HL-60/S4 treated with retinoic acid at 250 ng/mL for 4 days and 3 days (cell line): Measurements from ENCODE around the gene WSB1.

Source experiments
- in situ Hi-C: fragments of 300-500 bp; cut with MboI; formaldehyde crosslinking; loops from 2 replicates; pipeline ENCODE4 v1.7.0; 2022; ENCODE audit warnings: low sequenced_read_pairs

The WSB1 gene

DNA sequence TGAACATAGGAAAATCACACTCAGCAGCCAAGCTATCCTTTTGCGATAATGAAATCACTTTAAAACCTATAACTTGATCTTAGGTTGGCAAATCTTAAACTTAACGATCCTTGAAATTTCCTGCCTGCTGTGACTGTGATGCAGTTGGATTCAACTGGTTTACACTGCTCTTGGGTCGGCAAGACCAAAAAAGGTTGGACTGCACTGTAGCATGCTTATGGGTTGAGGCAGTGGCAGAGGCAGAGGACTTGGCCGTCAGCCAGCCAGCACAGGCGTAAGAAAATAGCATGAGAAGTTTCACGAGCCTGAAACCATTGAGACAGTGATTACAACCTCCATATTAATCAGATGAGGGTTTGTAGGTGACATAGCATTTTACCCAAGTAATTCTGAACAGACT, 21.4 kb downstream of the WSB1 start:
- in situ Hi-C loops = no loop called here

- in situ Hi-C loops = no loop called here
Observed at GRCh38 chr17:27315796-27316465, 22.0 kb downstream of the WSB1 start.

DNA sequence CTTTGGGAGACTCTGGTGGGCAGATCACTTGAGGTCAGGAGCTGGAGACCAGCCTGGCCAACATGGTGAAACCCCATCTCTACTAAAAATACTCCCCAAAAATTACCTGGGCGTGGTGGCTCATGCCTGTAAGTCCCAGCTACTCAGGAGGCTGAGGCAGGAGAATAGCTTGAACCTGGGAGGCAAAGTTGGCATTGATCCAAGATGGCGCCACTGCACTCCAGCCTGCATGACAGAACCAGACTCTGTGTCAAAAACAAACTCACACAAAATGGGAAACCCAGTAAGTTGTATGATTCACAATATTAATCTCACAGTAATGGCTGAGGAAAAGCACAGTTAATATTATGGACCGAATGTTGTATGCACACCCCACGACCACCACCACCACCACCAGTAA, 24.3 kb downstream of the WSB1 start:
- in situ Hi-C loops = no loop called here

DNA sequence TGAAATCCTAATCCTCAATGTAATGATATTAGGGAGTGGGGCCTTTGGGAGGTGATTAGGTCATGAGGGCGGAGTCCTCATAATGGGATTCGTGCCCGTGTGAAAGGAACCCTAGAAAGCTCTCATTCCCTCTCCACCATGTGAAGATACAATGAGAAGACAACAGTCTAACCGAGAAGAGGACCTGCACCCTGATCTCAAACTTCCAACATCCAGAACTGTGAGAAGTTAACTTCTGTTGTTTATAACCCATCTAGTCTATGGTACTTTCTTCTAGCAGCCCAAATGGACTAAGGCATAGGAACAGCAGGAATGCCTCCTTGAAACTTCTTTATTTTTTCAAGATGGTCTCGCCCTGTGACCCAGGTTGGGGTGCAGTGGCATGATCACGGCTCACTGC, 24.7 kb downstream of the WSB1 start:
- in situ Hi-C loops = no loop called here

DNA sequence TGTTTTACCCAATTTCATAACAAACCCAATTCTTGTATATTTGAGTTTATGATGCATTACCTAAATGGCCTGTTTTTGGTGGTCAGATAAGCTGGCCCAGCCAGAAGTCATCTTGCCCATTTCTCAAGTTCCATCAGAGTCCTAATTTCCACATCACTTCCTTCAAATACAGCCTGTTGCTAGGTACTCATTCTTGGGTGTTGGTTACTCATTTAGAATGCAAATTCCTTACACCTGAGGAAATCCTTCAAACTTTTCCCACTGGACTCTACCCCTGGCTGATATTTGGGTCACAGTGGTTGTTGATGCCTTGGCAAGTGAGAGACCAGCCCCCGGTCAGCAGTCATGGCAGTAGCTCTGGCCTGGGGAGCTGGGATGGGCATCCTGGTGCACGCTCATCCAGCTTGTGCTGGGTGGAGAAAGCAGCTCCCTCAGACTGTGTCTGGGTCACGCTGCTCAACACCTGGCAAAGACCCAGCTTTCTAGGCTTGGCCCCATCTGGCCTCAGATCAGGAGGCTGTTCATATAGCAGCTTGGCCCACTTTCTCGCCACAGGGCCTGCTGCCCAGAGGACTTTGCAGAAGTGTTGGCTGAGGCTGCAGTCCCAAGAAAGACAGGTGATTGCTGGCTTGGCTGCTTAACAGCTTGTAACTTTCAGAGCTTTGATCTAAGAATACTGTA, 25.8 kb downstream of the WSB1 start:
- in situ Hi-C loops = no loop called here

GRCh38 chr17:27320222-27320560, 26.3 kb downstream of the WSB1 start:
- in situ Hi-C loops = no loop called here

- in situ Hi-C loops = no loop called here
Observed at GRCh38 chr17:27321372-27321771, 27.5 kb downstream of the WSB1 start.

- in situ Hi-C loops = no loop called here
Observed at GRCh38 chr17:27322026-27322425, 28.1 kb downstream of the WSB1 start.

DNA sequence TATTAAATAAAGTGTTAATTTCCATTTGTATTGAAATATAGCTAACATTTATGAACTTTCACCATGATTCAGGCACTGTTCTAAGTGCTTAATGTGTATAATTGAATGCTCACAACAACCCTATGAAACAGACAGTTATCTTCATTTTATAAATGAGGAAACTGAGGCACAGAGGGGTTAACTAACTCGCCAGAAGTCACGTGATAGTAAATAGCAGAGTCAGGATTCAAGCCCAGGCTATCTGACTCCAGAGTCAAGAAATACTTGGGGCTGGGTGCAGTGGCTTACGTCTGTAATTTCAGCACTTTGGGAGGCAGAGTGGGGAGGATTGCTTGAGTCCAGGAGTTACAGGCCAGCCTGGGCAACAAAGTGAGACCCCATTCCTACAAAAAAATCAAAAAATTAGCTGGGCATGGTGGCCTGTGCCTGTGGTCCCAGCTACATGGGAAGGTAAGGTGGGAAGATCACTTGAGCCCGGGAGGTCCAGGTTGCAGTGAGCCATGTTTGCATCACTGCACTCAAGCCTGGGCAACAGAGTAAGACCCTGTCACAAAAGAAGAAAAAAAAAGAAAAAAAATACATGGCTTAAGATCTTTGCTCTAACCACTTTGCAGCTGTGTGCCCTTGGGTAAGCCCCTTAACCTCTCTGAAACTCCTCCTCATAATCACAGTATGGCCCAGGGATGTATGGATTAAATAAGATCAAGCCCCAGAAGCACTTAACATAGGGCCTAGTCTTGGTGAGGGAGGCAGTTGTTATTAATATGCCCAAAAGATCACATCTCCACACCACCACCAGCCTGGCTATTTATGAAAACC, 29.0 kb downstream of the WSB1 start:
- in situ Hi-C loops = no loop called here

DNA sequence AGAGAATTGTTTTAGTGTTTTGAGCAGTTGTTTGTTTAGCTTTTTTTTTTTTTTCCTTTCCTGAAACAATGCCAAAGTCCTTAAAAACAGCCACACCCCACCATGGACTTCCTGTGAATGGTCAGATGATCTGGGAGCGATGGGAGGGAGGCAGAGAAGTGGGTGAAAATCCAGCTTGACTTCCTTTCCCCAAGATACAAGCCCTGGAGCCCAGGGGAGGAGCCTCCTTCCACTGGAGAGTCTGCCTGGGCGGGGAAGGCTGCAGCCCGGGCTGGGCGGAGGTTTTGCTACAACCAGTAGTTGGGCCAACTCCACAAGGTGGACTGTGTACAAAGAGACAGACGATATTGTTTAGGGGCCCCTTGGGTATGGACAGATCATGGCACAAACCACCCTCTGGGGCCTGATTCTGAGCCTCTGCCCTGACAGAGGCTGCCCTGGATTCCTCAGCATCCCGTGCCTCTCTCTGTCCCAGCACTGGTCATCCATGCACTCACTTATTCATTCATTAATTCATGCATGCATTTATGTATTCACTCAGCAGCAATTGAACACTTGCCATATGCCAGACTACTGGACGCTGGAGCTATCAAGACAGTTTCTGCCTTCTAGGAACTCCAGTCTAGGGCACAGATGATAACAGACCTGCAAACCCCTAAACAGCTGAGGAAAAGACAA, 29.8 kb downstream of the WSB1 start:
- in situ Hi-C loops = no loop called here

- in situ Hi-C loops = loop anchor here (25.0 kb wide), 2 partner anchors 88 to 437 kb away; no protein-coding TSS in a partner anchor
Observed at GRCh38 chr17:27324771-27325339, 30.9 kb downstream of the WSB1 start.

DNA sequence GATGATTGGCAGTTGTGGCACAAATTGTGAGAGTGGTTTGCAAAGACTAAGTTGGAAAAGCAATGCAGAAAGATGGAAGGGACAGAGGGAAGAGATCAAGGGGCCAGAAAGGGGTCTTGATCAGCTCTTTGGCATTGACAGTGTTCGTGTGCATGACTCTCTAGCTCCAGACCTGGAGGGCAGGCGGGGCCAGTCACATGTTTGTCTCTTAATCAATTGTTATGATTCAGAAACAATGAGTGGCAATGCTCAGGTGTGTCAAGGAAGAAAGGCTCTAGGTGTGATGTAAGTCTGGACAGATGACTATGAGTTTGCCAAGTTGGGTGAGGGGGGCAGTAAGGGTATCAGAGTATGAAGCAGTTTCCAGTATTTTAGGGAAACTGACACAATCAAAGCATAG, 32.1 kb downstream of the WSB1 start:
- in situ Hi-C loops = loop anchor here (25.0 kb wide), 2 partner anchors 89 to 436 kb away; no protein-coding TSS in a partner anchor

DNA sequence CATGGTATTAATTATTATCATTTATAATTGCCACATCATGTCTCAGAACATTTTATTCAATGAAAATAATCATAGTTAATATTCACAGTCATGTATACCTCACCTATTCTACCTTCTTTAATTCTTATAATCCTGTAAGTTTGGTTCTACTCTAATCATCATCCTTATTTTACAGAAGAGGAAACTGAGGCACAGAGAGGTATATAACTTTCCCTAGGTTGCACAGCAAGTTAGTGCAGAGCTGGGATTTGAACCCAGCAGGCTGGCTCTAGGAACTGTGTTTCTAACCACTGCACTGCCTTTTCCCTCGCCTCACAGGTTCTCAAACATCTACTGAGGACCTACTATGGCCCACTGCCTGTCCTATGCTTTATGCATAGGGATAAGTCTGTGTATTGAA, 32.7 kb downstream of the WSB1 start:
- in situ Hi-C loops = loop anchor here (25.0 kb wide), 2 partner anchors 89 to 436 kb away; no protein-coding TSS in a partner anchor

GRCh38 chr17:27327397-27327796, 33.5 kb downstream of the WSB1 start:
- in situ Hi-C loops = loop anchor here (25.0 kb wide), 2 partner anchors 90 to 435 kb away; no protein-coding TSS in a partner anchor

DNA sequence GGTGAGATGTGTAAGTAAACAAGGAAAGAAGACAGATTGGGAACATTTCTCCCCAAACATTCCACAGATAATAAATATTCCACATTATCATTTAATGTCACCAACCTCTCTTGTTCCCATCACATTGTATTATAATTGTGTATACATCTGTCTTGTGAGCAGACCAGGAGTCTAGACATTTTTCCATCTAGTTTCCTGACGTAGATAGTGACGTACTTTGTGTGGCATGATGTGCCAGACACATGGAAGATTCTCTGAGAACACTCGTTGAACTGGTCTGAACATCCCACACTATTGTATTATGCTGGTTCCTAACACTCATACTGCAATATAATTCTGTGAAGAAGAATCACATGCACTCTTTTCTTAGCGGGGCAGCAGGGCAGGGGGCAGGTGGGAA, 34.0 kb downstream of the WSB1 start:
- in situ Hi-C loops = loop anchor here (25.0 kb wide), 2 partner anchors 91 to 434 kb away; no protein-coding TSS in a partner anchor

- in situ Hi-C loops = loop anchor here (25.0 kb wide), 2 partner anchors 91 to 434 kb away; no protein-coding TSS in a partner anchor
Observed at GRCh38 chr17:27328686-27329085, 34.8 kb downstream of the WSB1 start.

DNA sequence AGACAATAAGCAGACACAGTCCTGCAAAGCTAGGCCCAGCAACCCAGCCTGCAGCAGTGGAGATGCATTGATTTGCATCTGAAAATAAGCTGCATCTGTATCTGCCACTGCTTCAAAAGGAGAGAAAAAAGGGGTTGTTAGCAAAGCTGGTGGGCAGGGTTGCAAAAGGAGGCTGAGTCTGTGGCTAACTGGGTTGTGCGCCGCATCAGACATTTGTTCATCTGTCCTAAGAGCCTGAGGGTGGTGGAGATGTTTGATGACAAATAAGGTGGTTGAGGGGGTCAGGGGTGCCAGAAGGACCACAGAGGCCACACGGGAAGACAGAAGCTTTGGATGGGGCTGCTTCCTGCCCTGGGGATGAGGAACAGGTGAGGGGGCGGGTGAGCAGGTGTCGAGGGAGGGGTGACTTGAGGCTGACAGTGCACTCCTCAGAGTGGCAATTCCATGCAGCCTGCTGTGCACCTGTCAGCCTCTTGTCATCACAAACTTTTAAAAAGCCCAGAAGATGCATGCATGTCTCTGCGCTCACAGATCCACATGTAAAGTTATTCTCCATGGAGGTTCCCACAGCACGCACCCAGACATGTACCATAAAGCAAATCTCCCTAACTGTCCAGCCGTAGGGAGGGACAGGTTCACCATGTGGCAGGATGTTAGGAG, 35.4 kb downstream of the WSB1 start:
- in situ Hi-C loops = loop anchor here (25.0 kb wide), 2 partner anchors 92 to 433 kb away; no protein-coding TSS in a partner anchor

- in situ Hi-C loops = loop anchor here (25.0 kb wide), 2 partner anchors 95 to 430 kb away; no protein-coding TSS in a partner anchor
Observed at GRCh38 chr17:27332047-27332393, 38.1 kb downstream of the WSB1 start.

DNA sequence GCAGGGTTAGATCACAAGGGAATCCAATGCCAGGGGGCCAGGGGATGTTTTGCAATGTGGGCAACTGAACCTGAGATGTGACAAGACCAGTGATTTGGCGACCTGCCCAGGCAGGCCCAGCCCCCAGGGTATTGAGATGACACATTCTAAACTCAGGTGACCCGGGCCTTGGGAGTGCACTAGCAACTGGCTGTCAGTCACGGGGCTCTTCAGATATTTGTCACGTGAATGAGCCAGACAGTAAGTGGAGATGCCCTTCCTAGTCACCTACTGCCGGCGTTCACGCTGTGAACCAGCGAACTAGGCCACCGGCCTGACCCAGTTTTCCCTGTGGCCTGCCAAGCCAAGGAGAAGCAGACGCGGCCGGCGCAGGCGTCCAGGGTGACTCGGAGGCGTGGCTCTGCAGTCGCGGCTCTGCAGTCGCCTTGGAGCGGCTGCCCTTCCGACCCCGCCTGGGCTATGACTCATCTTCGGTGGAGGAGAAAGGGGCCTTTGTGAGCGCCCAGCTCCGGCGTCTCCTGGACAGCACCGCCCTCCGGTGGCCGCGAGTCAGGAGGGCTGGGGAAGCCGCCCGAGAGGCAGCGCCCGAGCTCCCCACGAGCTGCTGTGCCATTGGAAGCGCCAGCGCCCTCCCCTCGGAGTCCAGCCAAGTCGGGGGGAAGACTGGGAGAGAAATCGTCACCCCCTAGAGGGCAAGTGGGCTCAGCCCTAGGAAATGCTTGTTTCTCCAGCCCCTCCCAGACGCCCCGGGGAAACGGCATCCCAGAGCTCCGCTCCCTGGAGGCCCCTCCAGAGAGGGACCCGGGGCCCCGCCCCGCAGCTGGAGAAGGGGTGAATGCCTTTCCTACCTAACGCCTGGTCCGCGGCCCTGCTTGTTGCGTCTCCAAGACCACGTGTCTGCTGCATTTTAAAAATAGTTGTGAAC, 38.8 kb downstream of the WSB1 start:
- in situ Hi-C loops = loop anchor here (25.0 kb wide), 2 partner anchors 95 to 430 kb away; no protein-coding TSS in a partner anchor
